AML-193 (cell line): Measurements from ENCODE around the gene SLC32A1.

Source experiments
- DNase-seq, 2 experiments: peaks; one replicate each; lab custom pipeline; 2025; lab: John Stamatoyannopoulos, UW

SLC32A1 gene

DNA sequence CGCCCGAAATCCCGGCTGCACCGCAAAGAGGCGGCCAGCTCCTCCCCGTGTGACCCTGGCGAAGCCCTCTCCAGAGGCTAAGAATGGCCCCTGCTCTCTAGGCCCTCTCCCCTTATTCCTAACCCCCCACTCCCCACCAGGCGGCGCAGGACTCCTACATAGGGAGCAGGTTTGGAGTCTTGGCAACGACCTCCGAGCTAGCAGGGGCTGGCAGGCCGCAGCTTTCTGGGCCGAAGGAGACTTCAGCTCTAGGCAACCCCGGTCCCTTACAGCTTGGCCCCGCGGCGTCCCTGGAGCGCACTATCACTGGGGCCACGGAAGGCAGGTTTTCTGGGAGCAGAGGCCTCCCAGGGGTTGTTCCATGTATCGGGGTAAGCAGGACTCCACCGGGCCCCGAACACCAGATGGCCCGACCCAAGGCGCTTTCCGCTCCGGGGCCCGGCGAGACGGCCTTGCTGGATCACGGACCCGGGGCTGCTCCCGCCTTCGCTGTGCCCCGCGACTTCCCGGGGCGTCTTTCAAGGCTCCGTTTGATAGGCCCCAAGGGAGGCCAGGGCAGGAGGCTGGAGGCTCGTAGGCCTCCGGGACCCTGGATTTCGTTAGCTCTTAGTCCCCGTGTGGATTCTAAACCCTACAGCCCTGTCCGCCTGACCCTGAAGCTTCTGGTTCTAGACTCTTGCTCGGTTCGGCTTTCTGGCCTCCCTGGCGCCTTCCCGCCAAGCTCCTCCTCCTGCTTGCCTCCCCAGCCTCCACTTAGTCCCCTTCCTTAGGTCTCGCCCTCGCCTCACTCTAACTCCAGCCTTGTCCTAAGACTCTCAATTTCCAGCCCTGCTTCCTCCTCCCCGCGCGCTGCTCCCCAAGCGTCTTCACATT, 1.9 kb downstream of the SLC32A1 start:
- no peak for DNase-seq

DNA sequence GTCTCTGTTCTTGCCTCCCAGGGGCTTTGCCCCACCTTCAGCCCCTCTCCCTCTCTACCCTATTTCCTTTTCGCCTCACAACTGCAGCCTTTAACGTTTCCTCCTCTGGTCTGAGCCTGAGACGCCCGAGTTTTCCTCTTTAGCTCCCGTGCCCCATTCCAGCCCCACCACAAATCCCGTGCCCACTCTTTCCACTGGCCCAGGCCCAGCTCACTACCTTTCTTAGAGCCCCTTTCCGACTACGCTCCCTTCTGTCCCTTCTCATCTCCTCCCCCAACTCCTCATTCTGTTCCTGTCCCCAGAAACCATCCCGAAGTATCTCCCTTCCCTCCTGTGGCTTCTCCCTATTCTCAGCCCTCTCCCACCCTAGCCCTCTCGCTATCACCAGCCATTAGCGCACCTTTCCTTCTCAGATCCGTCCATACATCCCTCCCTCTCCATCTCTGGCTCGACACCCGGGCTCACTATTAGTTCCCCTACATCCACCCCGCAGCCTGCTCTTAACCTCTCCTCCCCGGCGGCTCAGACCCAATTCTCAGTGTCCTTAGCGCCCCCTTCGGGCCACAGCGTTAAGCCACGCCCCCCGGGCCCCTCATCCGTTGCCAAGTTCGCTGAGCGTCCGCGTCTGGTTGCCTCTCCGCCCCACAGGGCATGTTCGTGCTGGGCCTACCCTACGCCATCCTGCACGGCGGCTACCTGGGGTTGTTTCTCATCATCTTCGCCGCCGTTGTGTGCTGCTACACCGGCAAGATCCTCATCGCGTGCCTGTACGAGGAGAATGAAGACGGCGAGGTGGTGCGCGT, 2.7 kb downstream of the SLC32A1 start:
- no peak for DNase-seq

DNA sequence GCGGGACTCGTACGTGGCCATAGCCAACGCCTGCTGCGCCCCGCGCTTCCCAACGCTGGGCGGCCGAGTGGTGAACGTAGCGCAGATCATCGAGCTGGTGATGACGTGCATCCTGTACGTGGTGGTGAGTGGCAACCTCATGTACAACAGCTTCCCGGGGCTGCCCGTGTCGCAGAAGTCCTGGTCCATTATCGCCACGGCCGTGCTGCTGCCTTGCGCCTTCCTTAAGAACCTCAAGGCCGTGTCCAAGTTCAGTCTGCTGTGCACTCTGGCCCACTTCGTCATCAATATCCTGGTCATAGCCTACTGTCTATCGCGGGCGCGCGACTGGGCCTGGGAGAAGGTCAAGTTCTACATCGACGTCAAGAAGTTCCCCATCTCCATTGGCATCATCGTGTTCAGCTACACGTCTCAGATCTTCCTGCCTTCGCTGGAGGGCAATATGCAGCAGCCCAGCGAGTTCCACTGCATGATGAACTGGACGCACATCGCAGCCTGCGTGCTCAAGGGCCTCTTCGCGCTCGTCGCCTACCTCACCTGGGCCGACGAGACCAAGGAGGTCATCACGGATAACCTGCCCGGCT, 3.4 kb downstream of the SLC32A1 start:
- DNase-seq, result no peak

DNA sequence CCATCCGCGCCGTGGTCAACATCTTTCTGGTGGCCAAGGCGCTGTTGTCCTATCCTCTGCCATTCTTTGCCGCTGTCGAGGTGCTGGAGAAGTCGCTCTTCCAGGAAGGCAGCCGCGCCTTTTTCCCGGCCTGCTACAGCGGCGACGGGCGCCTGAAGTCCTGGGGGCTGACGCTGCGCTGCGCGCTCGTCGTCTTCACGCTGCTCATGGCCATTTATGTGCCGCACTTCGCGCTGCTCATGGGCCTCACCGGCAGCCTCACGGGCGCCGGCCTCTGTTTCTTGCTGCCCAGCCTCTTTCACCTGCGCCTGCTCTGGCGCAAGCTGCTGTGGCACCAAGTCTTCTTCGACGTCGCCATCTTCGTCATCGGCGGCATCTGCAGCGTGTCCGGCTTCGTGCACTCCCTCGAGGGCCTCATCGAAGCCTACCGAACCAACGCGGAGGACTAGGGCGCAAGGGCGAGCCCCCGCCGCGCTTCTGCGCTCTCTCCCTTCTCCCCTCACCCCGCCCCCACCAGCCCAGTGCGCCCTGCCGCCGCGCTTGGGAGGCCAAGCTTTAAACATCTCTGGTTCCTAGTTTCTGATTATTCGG, 4.0 kb downstream of the SLC32A1 start:
- no peak for DNase-seq

DNA sequence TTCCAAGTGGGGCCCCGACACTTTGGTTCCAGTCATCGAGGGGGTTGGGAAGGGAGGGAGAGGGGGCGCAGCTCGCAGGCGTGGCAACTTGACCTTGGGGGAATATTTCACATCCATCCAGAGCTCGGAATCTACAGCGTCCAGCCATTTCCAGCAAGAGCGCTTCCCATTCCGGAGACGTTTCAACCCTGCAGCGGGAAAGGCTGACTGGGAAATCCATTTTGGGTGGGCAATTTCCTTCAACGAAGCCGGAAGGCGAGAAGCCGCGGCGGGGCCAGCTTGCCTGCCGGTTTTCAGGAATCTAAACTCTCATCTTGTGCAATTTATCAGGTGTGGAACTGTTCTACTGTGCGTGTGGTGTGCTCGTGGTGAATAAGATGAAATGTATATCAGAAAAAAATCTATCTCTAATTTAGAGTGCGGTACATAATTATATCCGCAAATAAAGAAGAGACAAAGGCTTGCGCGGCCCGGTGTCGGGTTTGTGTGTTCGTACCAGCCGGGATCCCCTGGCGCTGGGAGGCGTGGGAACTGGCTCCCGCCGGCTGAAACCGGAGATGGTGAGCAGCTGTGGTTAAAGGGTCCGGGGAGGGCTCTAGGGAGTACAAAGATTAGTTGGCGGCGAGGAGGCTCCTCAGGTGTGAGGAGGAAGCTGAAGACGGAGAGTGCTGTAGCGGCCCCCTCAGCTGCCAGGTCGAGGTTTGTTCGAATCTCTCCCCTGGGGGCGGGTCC, 4.8 kb downstream of the SLC32A1 start:
- DNase-seq, result no peak

DNA sequence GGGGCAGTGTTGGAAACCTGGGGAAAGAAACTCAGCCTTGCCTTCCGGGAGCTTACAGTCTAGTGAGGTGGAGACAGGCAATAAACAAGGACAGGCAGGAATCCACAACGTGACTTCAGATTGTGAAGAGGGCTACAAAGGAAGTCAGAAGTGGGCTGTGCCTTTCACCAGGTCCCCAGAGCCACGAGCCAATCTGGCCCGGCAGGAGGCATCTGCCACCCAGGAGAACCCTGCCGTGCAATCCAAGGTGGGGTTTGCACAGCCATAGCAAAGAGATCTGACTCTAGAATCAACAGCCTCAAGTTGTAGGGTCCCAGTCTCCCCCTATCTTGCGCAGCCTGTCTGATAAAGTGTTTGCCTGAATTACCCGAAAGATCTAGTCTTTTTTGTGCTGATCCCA, 5.5 kb downstream of the SLC32A1 start:
- DNase-seq, result no peak

DNA sequence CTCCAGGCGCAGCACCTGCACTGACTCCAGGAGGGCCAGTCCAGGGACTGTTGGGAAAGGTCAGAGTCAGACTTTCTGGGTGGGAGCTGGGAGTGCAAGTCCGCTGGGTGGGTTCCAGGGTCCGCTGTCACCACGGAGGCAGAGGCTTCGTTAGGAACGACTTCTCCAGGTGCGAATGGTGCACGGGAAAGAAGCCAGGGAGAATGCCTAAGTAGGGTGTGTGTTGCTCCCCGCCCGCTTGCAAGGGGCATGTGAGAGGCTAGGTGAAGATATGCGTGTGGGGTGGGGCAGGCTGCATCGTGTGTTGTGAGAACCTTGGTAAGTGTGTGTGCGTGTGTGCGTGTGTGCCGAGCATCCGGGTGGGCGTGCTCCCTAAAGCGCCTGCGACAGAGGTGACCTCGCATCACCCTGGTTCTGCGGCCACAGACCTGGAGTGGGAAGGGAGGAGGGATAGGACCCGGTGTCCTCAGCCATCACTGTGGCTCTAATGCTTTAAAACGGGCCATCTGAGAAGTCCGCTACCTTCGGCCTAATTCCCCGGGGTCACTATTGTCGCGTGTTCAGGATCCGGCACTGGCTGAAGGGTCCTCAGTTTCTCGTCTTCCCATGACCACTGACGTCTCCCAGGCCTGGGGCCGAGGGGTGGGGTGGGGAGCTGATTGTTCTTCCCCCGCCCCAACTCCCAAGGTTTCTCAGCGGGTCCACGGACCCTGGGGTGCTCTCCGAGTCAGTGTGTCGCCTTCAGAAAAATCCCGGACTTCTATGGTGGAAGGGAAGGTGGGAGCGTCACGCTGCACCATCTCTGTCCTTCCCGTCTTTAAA, 6.1 kb downstream of the SLC32A1 start:
- DNase-seq, result no peak

DNA sequence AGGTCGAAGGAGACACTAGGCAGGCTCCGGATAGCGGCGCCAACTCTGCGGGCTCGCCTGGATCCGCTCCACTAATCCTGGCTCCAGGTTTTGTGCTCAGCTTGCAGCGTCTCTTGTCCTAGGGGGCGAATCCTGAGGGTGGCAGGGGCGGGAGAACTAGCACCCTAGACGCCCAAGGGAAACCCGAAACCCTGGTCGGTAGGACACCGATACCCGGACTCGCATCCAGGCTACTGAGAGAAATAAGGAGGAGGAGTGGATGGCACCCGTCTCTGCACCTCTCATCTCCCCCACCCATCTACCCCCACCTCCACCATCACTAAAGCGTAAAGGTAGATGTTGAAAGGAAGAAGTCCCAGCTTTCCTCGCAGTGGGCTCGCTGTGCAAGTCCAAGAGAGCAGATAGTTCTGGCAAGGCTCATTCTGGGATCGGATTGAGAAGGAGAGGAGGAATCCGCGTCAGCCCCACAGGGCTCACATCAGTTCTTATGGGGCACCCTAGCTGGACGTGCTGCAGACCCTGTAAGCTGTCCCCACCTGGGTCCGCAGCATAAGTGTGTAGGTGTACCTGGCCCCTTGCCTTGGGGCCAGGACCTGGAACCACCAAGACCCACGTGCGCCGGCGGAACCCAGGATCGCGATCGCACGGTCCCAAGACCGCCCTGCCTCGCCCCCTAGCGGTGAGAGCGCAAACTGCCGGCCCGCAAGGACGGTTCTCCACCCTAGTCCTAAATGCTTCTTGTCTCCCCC, 6.9 kb downstream of the SLC32A1 start:
- DNase-seq, result no peak

DNA sequence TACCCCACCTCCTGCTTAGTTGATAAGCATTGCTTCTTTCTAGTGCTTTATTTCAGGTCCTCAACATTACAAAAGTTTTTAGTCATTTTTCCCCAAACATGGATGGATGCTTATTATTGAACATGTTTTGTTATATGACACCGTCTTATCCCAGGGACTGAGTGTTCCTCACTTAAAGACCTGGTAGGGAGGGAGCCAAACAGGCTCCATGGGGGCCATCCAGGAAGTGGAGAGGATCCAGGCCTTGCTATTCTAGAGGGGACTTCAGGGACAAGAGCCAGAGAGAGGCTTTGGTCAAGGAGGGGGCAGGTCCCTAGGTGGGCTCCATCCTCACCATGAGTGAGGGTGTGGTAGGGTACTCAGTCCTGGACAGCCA, 7.4 kb downstream of the SLC32A1 start:
- no peak for DNase-seq

DNA sequence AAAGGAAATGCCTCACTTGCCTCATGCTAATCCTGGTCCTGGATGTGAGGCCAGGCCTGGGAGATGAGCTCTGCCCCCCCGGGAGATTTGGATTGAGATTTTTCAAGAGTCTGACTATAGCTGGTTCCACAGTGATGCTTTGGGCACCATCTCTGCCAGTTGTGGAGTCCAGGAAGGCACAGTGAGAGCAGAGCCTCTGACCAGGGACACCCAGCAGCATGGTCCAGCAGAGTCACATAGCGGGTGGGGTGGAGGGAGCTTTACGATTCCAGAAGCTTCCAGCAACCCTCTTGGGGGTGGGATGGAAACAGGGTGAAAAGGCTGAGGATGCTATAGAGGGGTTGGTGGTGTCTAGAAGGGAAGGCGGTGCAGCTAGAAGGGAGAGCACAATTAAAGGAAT, 8.7 kb downstream of the SLC32A1 start:
- no peak for DNase-seq

DNA sequence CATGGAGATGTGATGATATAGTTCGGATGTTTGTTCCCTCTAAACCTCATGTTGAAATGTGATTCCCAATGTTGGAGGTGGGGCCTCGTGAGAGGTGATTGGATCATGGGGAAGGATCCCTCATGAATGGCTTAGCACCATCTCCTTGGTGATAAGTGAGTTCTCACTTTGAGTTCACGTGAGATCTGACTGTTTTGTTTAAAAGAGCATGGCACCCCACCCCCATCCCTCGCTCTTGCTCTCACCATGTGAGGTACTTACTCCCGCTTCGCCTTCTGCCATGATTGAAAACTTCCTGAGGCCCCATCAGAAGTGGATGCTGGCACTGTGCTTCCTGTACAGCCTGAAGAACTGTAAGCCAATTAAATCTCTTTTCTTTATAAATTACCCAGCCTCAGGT, 10.9 kb downstream of the SLC32A1 start:
- DNase-seq, result no peak

DNA sequence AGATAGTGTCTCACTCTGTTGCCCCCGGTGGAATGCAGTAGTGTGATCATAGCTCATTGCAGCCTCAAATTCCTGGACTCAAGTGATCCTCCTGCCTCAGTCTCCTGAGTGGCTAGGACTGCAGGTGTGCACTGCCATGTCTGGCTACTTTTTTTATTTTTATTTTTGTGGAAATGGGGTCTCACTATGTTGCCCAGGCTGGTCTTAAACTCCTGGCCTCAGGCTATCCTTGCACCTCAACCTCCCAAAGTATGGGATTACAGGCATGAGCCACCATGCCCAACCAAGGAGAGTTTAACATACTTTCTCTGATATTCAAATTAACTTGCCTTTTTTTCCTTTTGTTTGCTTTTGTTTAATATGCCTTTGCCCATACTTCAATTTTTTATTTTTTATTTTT, 13.6 kb downstream of the SLC32A1 start:
- DNase-seq, result no peak

DNA sequence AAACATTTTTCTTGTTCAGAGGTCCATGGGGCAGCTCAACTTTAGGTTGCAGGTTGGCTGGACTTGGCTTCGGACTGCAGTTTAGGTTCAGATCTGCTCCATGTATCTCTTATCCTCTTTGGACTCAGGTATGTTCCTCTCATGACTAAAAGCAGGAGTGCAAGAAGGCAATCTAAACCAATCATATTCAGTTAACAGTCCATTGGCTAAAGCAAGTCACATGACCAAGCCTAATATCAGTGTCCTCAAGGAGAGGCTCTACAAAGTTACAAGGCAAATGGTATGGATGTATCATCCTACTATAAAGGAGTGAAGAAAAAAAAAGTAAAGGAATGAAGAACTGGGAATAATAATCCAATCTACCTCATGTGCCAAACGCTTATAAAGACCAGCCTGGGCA, 21.5 kb downstream of the SLC32A1 start:
- DNase-seq, result no peak

DNA sequence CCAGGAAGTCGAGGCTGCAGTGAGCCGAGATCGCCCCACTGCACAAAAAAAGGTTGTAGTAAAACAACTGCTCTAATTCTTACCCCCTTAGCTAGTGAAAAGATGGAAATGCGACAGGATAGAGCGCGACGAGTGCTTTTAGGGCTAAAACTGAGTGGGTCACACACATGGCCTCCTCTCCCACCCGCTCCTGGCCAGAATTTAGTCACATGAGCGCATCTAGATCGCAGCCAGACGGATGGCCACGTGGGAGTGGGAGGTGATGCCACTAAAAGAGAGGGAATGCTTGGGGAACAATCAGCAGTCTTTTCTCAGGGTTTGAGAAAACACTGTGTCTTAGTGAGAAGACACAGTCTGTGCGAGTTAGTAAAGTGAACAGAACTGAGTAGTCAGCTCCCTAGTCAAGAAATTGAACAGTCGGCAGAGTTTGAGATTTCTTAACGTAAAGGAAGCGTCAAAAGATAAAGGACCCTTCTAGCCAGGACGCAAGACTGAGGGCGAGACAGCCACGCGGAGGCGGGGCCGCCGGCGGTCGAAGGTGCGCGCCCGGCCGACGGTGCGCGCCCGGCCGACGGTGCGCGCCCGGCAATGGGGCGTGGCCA, 23.3 kb downstream of the SLC32A1 start:
- no peak for DNase-seq

DNA sequence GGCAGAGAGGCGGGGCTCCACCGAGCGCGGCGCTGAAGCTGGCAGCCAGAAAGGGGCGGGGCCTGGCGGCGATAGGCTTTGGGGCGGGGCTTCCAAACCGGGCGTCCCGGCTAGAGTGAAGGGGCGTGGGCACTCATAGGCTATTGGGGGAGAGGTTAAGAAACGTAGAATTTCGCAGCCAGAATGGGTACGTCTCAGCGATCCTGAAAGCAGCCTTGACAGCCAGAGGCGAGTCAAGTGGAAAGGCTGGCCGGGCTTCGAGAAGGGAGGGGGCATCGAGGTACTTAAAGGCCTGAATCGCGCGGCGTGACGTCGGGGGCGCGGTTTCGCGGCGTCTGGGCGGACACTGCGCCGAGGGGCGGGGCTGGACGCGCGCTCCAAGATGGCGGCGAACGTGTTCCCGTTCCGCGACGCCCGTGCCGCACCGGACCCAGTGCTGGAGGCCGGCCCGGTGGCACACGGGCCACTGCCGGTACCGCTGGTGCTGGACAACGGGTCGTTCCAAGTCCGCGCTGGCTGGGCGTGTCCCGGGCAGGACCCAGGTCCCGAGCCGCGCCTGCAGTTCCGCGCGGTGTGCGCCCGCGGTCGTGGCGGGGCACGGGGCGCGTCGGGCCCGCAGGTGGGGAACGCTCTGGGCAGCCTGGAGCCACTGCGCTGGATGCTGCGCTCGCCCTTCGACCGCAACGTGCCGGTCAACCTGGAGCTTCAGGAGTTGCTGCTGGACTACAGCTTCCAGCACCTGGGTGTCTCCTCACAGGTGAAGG, 24.0 kb downstream of the SLC32A1 start, which contains the start of gene ACTR5:
Gene ACTR5, plus strand, starts transcription at position 364 of the 764 bp plus-strand sequence. Its CDS starts 19 bp downstream, at position 383.
- DNase-seq, result peak; percentile 87

DNA sequence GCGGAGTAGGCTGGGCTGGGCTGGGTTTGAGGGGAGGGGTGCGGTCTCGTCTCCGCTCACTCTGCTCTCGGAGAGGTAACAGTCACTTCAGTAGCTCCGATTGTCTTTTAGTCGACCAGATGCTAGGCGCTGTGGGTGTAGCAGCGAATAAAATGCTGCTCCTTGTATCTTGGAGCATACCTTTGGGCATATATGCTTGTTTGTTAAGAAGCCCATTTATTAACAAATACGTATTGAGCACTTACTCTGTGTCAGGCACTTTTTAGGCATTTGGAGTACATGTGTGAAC, 24.5 kb downstream of the SLC32A1 start:
- DNase-seq, result no peak

DNA sequence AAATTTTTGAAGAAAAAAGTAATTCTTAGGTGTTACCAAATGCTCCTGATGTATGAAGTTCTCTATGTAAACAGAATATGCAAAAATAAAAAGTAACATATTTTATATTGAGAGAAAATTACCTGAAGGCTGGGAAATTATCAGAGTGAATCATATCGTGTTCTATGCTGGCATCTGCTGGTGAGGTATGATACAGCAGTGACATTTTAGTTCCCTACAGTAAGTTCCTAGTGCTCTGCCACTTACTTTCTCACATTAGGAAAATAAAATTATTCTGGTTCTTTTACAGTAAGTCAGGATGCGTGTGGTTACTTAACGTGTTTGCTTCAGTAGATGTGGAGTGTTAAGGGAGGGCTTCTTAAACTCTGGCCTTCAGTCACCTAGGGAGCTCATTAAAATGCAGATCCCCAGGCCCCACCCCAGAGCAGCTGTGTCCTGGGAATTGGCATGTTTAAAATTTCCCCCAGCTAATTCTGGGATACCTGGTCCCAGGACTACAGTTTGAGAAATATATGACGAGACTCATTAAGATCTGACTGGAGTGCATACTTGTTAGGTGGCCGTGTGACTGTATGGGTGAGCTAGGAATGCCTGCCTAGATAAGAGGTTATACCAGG, 27.2 kb downstream of the SLC32A1 start:
- peak; percentile 22 to 50 for DNase-seq

DNA sequence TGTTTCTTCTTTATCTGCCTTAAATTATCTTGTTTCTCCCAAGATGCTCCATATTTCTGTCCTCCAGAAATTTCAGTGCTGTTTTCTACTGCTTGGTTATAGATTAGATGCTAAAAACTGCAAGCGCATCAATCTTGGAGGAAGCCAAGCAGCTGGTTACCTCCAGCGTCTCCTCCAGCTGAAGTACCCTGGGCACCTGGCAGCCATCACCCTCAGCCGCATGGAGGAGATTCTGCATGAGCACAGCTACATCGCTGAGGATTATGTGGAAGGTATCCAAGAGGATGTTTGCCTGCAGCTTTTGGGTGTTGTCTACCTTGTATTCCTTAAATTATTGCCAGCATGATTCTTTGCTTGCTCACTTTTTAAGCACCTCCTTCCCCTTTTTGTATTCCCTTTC, 27.7 kb downstream of the SLC32A1 start:
- no peak for DNase-seq

DNA sequence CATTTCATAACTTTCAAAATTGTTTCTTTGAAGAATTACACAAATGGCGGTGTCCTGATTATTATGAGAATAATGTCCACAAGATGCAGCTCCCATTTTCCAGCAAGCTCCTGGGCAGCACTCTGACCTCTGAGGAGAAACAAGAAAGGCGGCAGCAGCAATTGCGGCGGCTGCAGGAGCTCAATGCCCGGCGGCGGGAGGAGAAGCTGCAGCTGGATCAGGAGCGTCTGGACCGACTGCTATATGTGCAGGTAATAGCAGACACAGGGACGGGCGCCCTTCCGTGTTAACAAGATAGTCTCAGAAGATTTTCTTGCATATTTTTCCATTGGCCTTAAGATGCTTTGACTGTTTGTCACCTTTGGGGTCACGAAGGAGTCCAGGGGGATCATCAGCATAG, 30.6 kb downstream of the SLC32A1 start:
- no peak for DNase-seq
